CD4-positive, alpha-beta T cell treated with Interleukin-1 beta for 1 hour (primary cell): ENCODE measurements around the gene UGT2B7.
"Not testable (repeated sequence)": the region's sequence is repeated elsewhere in the genome, so short reads cannot be mapped to it uniquely, and the experiment has no call there.

Experiments used
- DNase-seq, 2 donors: peaks; one replicate each; pipeline ENCODE4 v3.0.0-alpha.2; 2020 to 2022

UGT2B7 gene

DNA sequence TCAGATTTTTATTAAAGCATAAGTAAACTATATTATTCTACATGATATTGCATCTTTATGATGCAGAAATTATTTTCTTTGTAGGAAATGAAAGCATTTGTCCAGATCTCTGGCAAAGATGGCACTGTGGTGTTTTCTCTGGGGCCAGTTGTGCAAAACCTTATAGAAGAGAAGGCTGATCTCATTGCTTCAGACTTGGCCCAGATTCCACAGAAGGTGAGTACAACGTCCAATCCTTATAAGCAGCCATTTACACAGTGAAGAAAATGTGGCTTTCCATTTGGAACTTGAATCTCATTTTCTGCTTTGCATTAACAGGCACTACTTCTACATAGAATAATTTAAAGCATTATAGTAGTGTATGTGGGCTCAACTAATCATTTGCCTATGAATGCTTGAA lies 6.9 kb upstream of the UGT2B7 start:
- no peak for DNase-seq

DNA sequence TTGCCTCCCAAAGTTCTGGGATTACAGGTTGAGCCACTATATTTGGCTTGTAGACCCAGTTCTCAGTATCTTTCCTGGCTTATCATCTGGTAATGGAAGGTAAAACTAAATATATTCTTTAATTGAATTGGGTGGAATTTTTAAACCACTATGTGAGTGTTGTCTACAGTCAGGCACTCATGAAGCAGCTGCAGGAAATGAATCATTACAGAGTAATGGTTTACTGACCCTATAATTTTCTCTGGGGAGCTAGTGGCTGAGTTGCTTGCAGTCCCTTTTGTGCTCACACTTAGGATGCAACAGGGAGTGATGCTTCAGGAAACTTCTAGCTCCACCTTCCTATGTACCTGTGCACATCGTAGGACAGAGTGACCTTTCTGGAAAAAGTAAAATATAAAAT lies 4.1 kb upstream of the UGT2B7 start:
- no peak for DNase-seq

DNA sequence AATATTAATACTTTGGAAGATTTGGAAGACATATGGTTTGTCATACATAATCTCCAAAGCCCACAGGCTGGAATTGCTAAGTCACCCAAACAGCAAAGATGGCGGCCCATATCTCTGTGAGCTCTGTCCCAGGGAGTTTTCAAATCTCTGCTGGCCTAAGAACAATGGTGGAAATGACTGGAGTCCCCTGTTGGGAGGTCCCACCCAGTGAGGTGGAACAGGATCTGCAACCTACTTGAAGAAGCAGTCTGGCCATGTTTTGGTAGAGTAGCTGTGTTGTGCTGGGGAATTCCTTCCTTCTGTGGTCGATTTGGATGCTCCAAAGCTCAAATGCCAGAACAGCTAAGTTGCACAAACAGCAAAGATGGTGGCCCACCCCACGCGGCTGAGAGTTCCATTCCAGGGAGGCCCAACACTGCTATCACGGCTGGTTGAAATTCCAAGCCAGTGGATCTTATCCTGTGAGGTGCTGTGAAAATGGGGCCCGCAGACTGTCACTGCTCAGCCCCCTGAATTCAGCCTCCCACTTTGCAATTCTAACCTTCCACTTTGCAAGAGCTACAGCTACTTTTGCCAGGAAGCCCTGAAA lies 3.2 kb upstream of the UGT2B7 start:
- DNase-seq = no peak

DNA sequence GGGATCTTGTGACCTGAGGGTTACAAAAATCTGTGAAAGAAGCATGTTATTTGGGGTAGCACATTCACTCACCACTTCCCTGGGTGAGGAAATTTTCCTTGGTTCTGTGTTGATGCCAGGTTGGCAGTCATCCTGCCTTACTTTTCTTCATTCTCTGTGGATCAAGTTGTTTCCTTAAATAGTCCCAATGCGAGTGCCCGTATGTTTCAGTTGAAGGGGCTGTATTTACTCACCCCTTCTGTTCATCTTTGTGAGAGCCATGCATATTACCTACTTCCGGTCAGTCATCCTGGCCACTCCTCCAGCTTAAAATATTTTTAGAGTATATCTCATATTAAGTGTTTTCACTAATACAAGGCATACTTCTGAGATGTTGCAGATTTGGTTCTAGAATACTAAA lies 2.6 kb upstream of the UGT2B7 start:
- DNase-seq = no peak

DNA sequence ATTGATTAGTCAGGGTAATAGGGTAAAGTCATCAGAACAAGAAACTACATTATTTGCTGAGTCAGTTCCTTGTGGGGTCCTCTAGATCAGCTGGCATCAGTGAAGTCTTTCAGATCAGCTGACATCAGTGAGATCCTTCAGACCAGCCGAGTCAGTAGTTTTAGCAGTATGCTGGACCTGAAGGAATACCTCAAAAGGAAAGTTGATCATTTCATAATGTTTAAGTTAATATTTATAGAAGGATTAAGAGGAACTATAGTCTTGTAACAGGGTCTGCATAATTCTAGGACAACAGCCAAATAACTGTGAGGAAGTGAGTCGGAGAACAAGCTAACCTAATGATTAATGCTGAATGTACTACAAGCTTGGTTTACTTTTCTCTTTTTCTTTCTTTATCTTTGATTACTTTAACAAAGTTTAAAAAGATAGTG lies 958 bp upstream of the UGT2B7 start:
- no peak for DNase-seq

DNA sequence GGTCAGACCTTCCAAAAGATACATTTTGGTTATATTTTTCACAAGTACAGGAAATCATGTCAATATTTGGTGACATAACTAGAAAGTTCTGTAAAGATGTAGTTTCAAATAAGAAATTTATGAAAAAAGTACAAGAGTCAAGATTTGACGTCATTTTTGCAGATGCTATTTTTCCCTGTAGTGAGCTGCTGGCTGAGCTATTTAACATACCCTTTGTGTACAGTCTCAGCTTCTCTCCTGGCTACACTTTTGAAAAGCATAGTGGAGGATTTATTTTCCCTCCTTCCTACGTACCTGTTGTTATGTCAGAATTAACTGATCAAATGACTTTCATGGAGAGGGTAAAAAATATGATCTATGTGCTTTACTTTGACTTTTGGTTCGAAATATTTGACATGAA lies 536 bp downstream of the UGT2B7 start:
- no peak for DNase-seq

DNA sequence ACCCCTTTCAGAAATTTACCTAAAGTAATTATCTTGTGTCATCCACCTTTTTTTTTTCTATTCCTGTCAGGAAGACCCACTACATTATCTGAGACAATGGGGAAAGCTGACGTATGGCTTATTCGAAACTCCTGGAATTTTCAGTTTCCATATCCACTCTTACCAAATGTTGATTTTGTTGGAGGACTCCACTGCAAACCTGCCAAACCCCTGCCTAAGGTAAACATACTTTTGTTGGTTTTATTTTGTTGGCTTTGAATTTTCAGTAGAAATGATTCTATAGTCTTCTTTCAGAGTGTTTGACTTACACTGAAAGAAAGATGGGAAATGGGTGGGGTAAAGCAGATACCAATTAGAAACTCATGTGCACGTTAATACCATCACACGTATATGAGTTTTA lies 2.2 kb downstream of the UGT2B7 start:
- no peak for DNase-seq

DNA sequence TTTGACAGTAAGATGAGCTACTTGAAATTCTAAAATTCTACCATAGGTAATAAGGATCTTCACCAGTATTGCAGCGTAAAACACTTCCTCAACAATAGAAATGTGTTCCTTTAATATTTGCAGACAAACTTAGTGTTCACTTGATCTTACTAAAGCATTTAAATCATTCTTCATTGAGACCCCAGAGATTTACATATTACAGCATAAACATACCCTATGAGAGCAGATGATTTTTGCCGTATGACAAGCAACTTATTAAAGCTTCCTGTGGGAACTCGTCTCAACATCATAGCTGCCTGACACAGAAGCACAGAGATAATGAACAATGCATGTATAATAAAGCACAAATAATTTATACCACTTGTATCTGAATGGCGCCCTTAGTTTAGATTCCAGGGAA lies 3.6 kb downstream of the UGT2B7 start:
- no peak for DNase-seq

DNA sequence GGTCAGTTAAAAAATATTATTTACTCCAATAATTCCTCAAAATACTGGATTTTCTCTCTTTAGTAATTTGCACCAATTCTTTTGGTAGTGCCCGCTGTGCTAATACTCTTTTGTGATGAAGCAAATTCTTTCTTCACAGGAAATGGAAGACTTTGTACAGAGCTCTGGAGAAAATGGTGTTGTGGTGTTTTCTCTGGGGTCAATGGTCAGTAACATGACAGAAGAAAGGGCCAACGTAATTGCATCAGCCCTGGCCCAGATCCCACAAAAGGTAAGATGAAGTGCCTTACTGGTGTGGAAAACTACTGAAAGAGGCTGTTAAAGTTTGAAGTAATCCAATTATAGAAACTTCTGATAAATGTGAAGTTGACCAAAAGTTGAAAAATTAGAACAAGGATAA lies 6.4 kb downstream of the UGT2B7 start:
- not testable (repeated sequence) for DNase-seq

DNA sequence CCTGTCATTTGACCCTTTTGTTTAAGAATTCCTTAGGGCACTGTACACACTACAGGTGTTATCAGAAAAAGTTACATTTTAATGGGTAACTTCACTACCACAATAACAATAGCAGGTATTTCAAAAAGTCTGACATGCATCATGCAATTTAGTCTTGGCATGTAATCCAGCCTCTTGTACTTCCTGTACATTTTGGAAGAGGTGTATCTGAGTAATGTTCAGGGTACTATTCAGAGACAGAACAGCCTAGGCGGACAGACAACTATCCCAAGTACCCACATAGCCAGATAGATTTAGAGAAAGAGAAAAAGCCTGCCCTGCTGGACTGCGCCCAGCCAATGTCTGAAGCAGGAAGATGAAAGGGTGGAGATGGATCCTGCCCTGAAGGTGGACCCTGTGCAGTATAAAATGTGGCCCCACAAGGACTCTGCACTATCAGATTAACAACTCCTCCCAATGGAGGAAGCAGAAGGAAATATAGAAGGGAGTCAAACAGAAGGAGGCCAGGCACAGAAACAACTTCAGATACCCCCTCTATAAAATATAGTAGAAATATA lies 8.5 kb downstream of the UGT2B7 start:
- DNase-seq = no peak

DNA sequence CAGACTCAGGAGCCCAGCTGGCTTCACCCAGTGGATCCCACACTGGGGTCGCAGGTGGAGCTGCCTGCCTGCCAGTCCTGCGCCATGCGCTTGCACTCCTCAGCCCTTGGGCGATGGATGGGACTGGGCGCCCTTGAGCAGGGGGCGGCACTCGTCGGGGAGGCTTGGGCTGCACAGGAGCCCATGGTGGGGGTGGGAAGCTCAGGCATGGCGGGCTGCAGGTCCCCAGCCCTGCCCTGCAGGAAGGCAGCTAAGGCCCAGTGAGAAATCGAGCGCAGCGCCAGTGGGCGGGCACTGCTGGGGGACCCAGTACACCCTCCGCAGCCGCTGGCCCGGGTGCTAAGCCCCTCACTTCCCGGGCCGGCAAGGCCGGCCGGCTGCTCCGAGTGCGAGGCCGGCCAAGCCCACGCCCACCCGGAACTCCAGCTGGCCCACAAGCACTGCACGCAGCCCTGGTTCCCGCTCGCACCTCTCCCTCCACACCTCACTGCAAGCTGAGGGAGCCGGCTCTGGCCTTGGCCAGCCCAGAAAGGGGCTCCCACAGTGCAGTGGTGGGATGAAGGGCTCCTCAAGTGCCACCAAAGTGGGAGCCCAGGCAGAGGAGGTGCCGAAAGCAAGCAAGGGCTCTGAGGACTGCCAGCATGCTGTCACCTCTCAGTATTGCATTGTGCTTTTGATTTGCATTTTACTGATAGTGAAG lies 19.0 kb downstream of the UGT2B7 start:
- not testable (repeated sequence) for DNase-seq

DNA sequence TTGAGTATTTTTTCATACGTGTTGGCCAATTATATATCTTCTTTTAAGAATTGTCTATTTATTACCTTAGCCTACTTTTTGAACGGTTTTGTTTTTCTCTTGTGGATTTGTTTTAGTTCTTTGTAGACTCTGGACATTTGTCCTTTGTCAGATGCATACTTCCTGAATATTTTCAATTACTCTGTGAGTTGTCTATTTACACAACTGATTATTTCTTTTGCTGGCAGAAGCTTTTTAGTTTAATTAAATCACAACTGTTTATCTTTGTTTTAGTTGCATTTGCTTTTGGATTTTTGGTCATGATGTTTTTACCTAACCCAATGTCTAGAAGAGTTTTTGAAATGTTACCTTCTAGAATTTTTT lies 19.6 kb downstream of the UGT2B7 start:
- DNase-seq = no peak

DNA sequence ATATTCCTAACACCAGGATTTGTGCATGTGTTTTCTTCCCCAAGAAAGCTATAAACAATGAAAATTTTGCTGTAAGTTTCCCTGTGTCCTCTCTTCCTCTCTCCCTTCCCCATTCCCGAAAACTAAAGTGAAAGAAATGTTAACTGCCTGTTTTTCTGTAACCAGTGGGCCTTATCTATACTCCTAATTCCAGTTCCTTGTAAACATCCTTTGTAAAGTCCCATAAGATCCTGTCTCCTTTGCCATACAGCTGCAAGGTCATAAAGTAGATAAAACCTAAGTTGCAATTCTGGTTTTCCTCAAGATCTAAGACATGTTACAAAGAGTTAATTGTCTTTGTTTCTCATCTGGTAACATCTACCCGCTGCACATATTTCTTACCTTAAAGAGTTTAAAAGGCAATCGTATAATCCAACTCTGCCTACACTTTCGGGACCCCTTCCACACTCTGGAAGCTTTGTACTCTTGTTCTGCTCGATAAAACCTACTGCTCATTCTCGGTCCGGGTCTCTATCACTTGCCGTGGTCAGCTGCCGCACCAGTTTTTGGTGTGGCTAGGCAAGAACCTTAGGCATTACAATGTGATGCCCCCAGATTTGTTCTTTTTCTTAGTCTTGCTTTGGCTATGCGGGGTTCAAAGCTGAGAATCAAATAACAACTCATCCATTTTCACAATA lies 20.5 kb downstream of the UGT2B7 start:
- no peak for DNase-seq

DNA sequence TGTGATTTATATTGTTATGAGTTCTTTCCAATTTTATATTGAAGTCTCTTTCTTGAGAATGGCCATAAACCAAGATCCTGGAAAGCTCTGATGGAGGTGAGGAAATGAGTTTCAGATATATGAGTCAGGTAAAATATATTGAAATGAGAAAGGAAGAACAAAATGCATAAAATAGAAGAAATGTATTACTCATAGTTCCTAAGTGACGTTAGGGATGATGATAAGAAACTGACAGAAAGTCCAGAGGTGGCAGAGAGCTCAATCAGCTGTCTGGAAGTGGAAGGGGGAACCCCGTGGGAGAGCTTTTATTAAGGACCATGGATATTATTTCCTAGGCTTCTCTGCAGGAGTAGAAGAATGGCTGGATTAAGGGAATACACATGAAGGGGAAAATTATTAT lies 24.6 kb downstream of the UGT2B7 start:
- no peak for DNase-seq

DNA sequence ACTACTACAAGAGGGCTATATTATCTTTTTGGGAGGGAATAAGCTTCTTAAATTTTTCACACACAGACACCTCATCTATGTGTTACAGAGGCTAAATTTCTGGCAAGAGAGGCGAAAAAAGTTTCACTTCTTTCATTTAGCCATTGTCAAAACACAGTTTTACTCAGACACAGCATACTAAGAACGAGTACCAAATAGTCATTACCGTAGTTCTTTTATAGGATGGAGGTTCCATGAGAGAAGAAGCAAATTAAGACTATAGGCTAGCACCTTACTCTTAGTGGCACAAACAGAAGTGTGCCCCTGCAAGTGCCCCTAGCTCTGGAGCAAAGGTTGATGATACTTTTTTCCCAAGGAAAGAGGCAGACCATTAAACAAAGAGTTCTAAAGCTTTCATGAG lies 26.2 kb downstream of the UGT2B7 start:
- DNase-seq = no peak

DNA sequence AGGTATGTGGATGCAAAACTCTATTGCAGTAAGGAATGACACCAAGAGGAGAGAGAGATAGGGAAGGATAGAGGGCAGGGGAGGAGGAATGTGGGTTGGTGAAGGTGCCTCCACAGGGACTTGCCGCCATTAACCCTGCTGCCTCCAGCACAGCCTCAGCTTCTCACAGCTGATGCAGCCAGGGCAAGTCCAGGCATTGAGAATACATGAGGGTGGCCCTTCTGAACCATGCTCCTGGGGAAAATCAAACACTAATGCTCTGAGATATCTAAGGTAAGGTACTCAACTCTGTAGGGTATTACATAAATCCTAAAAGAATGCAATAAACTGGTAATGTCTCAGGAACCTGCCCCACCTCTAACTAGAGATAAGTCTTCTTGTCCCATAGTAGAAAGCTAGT lies 28.7 kb downstream of the UGT2B7 start:
- DNase-seq = no peak

DNA sequence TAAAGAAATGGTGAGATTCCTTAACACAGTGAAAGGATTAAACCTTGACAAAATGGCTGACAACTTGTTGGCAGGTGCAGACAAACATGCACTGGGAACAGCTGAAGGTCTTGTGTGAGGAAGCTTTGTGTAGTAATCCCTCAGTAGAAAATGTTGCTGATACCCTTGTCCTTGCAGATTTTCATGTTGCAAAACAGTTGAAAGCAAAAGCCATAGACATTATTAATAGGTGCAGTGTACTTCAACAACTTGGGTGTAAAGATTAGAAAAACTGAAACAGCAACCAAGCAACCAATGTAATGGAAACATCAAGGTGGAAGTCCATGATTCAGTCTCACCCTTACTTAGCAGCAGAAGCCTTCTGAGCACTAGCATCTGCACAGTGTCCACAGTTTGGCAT lies 29.8 kb downstream of the UGT2B7 start:
- no peak for DNase-seq

DNA sequence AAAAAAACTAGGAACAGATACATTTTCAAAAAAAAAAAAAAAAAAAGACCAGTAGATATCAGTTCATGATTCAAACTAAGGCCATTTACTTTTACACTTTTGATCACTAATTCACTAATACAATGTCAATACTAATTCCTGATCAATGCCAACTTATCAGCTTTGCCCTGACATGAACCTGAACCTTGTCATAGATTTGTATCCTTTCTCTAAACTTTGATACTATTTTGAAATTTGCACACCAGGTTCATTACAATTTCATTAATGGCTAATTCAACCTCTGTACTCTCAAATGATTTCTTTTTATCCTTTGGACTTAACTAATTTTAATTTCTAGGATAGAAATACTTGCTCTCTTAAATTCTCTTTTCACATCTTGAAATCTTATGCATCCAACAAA lies 37.7 kb downstream of the UGT2B7 start:
- no peak for DNase-seq

DNA sequence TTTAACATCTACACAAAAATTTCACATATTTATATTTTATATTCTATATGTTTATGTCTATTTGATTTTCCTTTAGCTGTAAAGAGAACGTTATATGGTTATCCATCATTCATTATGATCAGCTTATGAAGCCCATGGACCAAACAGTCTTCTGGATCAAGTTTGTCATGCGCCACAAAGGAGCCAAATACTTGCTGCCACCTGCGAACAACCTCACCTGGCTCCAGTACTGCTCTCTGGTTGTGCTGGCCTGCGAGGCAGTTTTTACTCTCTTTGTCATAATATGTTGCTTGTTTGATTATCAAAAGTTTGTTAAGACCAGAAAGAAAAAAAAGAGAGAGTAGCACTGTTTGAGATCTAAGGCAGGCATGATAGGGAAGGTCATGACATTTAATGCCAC lies 38.2 kb downstream of the UGT2B7 start:
- no peak for DNase-seq

DNA sequence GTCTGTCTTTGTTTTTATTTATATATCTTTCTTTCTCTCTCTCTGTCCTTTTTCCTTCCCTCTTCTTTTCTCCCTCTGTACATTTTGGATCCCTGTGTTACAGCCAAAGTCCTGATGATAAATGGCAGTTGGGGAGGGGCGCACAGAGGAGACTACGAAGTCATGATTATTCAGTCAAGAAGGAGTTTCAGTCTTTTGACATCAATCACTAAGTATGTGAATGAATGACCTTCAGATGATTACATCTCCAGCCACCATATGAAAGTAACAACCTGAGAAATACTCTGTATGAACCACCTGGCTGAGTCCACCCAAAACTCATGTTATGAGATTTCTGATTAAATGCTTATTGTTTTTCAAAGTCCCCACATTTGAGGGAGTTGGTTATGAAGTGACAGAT lies 45.0 kb downstream of the UGT2B7 start:
- no peak for DNase-seq

DNA sequence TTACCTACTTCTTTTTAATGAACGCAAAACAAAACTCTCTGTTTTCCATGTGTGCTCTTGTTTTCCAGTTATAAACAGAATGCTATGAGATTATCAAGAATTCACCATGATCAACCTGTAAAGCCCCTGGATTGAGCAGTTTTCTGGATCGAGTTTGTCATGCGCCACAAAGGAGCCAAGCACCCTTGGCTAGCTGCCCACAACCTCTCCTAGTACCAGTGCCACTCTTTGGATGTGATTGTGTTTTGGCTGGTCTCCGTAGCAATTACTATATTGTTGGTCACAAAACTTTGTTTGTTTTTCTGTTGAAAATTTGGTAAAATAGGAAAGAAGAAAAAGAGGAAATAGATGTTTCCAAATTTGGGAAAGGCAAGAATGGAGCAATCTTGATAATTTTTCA lies 51.1 kb downstream of the UGT2B7 start:
- no peak for DNase-seq

DNA sequence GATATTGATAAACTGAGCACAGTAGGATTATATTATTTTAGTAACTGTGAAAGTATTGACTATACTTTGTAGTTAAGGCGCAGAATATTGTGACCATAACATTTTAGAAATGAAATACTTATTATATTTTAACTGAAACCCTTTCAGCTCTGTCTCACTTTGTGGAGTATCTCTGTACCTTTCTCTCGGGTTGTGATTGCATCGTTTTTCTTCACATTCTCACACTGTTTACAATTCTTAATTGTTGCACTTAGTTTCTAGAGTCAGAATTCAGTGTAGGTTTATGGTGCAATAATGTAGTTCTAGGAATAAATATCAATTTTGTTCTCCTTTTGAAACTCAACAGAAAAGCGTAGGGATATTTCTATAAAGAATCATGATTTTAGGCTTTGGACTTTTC lies 57.7 kb downstream of the UGT2B7 start:
- DNase-seq = no peak

DNA sequence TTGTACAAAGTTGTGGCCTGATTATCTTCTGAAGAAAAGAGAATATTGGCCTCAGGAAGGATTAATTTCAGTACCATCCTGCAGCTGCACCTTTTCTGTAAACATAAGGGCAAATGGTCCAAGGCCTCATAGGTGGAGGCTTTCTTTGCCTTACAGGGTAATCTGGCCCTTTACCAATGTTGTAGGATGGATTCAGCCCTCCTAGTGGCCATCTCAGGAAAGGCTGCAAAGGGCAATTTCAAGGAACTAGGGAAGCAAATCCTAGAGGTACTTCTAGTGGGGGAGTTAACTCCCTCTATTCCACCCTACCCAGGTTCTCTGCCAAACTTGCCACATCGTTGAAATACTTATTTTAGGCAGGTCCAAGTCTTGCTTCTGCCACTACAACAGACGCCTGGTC lies 60.6 kb downstream of the UGT2B7 start:
- DNase-seq = no peak
